Measurements from ENCODE around the gene DAAM2.

DNA sequence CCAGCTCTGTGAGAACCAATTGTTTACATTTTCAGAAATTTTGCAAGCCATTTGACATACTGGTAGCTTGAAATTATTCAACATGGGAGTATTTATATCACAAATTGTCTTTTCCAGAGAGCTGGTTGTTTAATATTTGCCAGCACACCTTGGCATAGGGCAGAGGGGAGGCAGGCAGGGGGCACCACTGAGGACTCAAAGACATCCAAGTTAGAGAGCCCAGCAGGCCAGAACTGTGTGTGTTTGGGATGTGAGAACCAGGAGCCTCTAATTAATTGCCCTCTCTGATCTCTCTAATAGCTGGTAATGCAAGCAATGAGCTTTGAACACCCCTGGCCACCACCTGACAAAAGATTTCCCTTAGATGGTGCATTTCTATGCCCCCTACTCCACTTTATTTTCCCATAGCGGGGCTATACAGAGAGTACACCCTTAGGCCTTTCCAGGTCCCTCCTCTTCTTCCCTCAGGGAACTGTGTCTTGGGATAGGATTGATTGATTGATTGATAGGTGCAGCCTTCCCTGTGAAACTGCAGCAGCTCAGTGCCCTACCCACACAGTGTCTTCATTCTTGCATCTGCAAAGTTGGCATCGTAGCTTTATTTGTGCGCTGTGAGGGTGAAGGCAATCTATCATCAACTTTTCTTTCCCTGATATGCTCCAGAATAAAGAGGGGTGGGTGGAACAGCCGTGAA lies 112.9 kb downstream of the DAAM2 start:
- no peak for TF ChIP-seq POLR2A (IDR thresholded peaks at IDR 0.05)
- TF ChIP-seq, protein P1, sequence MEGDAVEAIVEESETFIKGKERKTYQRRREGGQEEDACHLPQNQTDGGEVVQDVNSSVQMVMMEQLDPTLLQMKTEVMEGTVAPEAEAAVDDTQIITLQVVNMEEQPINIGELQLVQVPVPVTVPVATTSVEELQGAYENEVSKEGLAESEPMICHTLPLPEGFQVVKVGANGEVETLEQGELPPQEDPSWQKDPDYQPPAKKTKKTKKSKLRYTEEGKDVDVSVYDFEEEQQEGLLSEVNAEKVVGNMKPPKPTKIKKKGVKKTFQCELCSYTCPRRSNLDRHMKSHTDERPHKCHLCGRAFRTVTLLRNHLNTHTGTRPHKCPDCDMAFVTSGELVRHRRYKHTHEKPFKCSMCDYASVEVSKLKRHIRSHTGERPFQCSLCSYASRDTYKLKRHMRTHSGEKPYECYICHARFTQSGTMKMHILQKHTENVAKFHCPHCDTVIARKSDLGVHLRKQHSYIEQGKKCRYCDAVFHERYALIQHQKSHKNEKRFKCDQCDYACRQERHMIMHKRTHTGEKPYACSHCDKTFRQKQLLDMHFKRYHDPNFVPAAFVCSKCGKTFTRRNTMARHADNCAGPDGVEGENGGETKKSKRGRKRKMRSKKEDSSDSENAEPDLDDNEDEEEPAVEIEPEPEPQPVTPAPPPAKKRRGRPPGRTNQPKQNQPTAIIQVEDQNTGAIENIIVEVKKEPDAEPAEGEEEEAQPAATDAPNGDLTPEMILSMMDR (IDR thresholded peaks at IDR 0.05) = no peak

Data from body of pancreas (tissue), 4 donors.